Stimulated activated naive CD8-positive, alpha-beta T cell treated with anti-CD3 and anti-CD28 coated beads, Interleukin-15, Interleukin-2, amounts not matched to agents 100 ng/mL and 50 ng/mL, for 24 hours (primary cell): ENCODE results near the gene UTP20.

Source experiments
- H3K27ac Mint-ChIP-seq: one replicate; pipeline ENCODE4 v1.8.0; 2021; ENCODE audit warnings: mild to moderate bottlenecking, mixed read lengths
- H3K27me3 Mint-ChIP-seq: one replicate; pipeline ENCODE4 v1.8.0; 2021; ENCODE audit warnings: mixed read lengths
- H3K36me3 Mint-ChIP-seq: one replicate; pipeline ENCODE4 v1.8.0; 2021; ENCODE audit warnings: low read depth, mixed read lengths
- H3K4me1 Mint-ChIP-seq: one replicate; pipeline ENCODE4 v1.8.0; 2021; ENCODE audit warnings: low read depth, mixed read lengths
- H3K4me3 Mint-ChIP-seq: one replicate; pipeline ENCODE4 v1.8.0; 2021; ENCODE audit warnings: mild to moderate bottlenecking, mixed read lengths
- H3K9me3 Mint-ChIP-seq: one replicate; pipeline ENCODE4 v1.8.0; 2021; ENCODE audit warnings: mixed read lengths

UTP20 gene

DNA sequence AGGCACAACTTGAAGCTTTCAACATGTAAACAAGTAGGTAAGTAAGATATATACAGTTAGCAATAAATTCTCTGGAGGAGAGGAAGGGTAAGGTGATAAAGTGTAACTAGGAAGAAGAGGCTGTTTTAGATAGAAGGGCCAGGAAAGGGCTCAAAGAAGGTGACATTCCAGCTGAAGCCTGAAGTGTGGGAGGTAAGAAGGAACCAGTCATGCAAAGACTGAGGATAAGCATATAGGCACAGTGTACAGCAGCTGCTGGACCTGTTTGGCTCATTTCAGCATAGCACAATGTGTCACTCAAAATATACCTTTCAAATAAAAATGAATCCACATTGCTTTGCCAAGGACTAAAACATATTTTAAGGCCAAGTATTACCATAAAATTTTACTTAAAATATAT, 156.2 kb downstream of the UTP20 start:
- Mint-ChIP-seq H3K4me1 (no peaks in the 10 kb centered on the region), H3K27ac (no peak overlapping the region), H3K4me3 (no peak overlapping the region), H3K9me3 (no peaks in the 10 kb centered on the region), H3K36me3 (no peaks in the 10 kb centered on the region), H3K27me3 (peaks cover 19% of the 10 kb centered on the region)
